DND-41 (cell line): ENCODE measurements around the gene GYPC.

Experiments
- CTCF ChIP-seq: IDR thresholded peaks from 2 replicates; pipeline ENCODE4 v1.5.1; 2012; ENCODE audit warnings: borderline replicate concordance, low read length, moderate library complexity, mild to moderate bottlenecking; ENCODE audit not compliant: poor library complexity, severe bottlenecking; ENCODE audit errors: extremely low read depth
- EZH2 ChIP-seq: IDR thresholded peaks from 3 replicates; pipeline ENCODE4 v1.6.1; 2012; ENCODE audit warnings: borderline replicate concordance, low read depth, mild to moderate bottlenecking, moderate library complexity, low read length, inconsistent platforms; ENCODE audit not compliant: severe bottlenecking

GRCh38 chr2:126679094-126679713, 23.2 kb downstream of the GYPC start:
- no peak for TF ChIP-seq CTCF
- no peak for TF ChIP-seq EZH2
